ENCODE measurements around the gene RAD51B. TPM values are rescaled to one million over a fixed set of nuclear protein-coding genes. Genes with fewer than 3 reads are reported as not detected.
A peak's percentile ranks its signal among the peaks of the same experiment; 100 is the strongest.

The RAD51B gene
- total RNA-seq, 4 donors from 2014 or later, result 19.6 to 39.7 (median 25.4) TPM

DNA sequence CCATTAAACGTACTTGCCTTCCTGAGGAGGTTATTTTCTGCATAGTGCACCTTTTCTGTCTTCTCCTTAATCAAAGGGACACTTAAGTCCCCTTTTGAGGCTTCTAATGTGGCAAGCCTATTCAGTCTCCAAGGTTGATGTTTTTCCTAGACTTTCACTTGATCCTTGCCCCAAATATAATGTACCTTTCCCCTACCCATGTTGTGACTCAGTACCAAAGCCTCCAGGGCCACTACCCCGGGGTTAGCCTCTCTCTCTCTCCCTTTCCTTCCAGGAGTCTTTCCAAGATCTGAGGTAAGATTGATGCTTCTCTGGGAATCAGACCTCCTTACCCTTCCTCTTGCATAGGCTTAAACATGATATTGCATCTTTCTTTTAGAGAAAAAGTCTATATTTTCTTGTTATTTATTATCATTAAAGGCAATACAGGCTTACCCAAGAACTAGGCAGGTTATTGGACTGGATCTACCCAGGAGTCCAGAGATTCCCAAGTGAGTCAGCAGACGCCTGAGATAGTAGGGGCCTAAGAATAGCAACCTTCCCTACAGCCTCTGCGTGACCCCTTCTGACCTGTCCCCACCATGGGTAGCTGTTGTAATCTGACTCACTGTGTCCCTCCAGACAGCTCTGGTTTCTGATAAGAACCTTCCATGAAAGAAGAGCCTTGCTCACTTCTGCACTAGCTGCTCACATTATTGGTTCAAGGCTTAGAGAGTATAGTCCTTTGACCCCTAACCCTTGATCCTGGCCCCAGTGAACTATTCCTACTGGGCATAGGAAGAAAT lies 800.4 kb downstream of the RAD51B start:
- no peak overlapping the region for H3K4me3 ChIP-seq
- H3K27me3 ChIP-seq, result no peaks in the 10 kb centered on the region
- 65% methylated on average over 4 of the region's 4 CpGs for WGBS
- no peaks in the 10 kb centered on the region for H3K36me3 ChIP-seq
- H3K9me3 ChIP-seq, result peaks cover 12% of the 10 kb centered on the region
- TF ChIP-seq EP300 (IDR thresholded peaks at IDR 0.05) (no peak), POLR2A (IDR thresholded peaks at IDR 0.05) (no peak), POLR2AphosphoS5 (IDR thresholded peaks at IDR 0.05) (no peak)
- TF ChIP-seq, protein P1, sequence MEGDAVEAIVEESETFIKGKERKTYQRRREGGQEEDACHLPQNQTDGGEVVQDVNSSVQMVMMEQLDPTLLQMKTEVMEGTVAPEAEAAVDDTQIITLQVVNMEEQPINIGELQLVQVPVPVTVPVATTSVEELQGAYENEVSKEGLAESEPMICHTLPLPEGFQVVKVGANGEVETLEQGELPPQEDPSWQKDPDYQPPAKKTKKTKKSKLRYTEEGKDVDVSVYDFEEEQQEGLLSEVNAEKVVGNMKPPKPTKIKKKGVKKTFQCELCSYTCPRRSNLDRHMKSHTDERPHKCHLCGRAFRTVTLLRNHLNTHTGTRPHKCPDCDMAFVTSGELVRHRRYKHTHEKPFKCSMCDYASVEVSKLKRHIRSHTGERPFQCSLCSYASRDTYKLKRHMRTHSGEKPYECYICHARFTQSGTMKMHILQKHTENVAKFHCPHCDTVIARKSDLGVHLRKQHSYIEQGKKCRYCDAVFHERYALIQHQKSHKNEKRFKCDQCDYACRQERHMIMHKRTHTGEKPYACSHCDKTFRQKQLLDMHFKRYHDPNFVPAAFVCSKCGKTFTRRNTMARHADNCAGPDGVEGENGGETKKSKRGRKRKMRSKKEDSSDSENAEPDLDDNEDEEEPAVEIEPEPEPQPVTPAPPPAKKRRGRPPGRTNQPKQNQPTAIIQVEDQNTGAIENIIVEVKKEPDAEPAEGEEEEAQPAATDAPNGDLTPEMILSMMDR (IDR thresholded peaks at IDR 0.05), result no peak
- no peak overlapping the region for H3K27ac ChIP-seq
- DNase-seq (ENCODE audit: low spot score in 2 of 2), result peak in 1 of 2 donors; percentile 31
- H3K4me1 ChIP-seq, result peaks cover 9% of the 10 kb centered on the region

- H3K27ac ChIP-seq, result peak overlapping the region; percentile 14
- H3K4me1 ChIP-seq, result peaks cover 11% of the 10 kb centered on the region
- no peaks in the 10 kb centered on the region for H3K36me3 ChIP-seq
- WGBS, result 54% methylated on average over 6 of the region's 6 CpGs
- H3K27me3 ChIP-seq, result no peaks in the 10 kb centered on the region
- H3K4me3 ChIP-seq, result no peak overlapping the region
- TF ChIP-seq EP300 (IDR thresholded peaks at IDR 0.05) (no peak), POLR2AphosphoS5 (IDR thresholded peaks at IDR 0.05) (no peak), POLR2A (IDR thresholded peaks at IDR 0.05) (no peak)
- TF ChIP-seq, protein P1 (IDR thresholded peaks at IDR 0.05), result no peak
- H3K9me3 ChIP-seq, result peaks cover 8% of the 10 kb centered on the region
- peak in 1 of 2 donors; percentile 73 for DNase-seq (ENCODE audit: low spot score in 2 of 2)
Measured at GRCh38 chr14:68621400-68622365, 802.1 kb downstream of the RAD51B start.

GRCh38 chr14:68622856-68623255 lies 803.3 kb downstream of the RAD51B start:
- H3K4me3 ChIP-seq, result no peak overlapping the region
- H3K27ac ChIP-seq, result no peak overlapping the region
- no peaks in the 10 kb centered on the region for H3K36me3 ChIP-seq
- no peak for TF ChIP-seq POLR2A (IDR thresholded peaks at IDR 0.05)
- TF ChIP-seq EP300 (IDR thresholded peaks at IDR 0.05), result no peak
- no peak for TF ChIP-seq POLR2AphosphoS5 (IDR thresholded peaks at IDR 0.05)
- TF ChIP-seq, protein P1 (IDR thresholded peaks at IDR 0.05), result no peak
- peak in 1 of 2 donors; percentile 24 for DNase-seq (ENCODE audit: low spot score in 2 of 2)
- H3K9me3 ChIP-seq, result no peaks in the 10 kb centered on the region
- no peaks in the 10 kb centered on the region for H3K27me3 ChIP-seq
- 83% methylated on average over 5 of the region's 5 CpGs for WGBS
- H3K4me1 ChIP-seq, result peaks cover 21% of the 10 kb centered on the region

- H3K36me3 ChIP-seq, result no peaks in the 10 kb centered on the region
- DNase-seq (ENCODE audit: low spot score in 2 of 2), result no peak
- H3K4me1 ChIP-seq, result peaks cover 24% of the 10 kb centered on the region
- no peak overlapping the region for H3K27ac ChIP-seq
- H3K4me3 ChIP-seq, result no peak overlapping the region
- H3K9me3 ChIP-seq, result no peaks in the 10 kb centered on the region
- no peaks in the 10 kb centered on the region for H3K27me3 ChIP-seq
- 98% methylated on average over 3 of the region's 3 CpGs for WGBS
- TF ChIP-seq POLR2AphosphoS5 (IDR thresholded peaks at IDR 0.05), result no peak
- no peak for TF ChIP-seq EP300 (IDR thresholded peaks at IDR 0.05)
- no peak for TF ChIP-seq POLR2A (IDR thresholded peaks at IDR 0.05)
- TF ChIP-seq, protein P1 (IDR thresholded peaks at IDR 0.05), result no peak
Measured at GRCh38 chr14:68623307-68623706, 803.7 kb downstream of the RAD51B start.
